HG03060 (cell line): ENCODE measurements around the gene OSBPL8.
"Not testable (repeated sequence)": the region's sequence is repeated elsewhere in the genome, so short reads cannot be mapped to it uniquely, and the experiment has no call there.

Experiments
- ATAC-seq: cut with Tn5 transposase; IDR thresholded peaks from one replicate; pipeline ENCODE4 v1.9.1; 2021; ENCODE audit warnings: low read depth, moderate number of reproducible peaks; ENCODE audit not compliant: unreplicated experiment

Gene OSBPL8

DNA sequence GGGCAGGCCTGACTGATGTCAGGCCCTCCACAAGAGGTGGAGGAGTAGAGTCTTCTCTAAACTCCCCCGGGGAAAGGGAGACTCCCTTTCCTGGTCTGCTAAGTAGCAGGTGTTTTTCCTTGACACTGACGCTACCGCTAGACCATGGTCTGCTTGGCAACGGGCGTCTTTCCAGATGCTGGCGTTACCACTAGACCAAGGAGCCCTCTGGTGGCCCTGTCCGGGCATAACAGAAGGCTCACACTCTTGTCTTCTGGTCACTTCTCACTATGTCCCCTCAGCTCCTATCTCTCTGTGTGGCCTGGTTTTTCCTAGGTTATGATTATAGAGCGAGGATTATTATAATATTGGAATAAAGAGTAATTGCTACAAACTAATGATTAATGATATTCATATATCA is 86.7 kb downstream of the OSBPL8 start:
- not testable (repeated sequence) for ATAC-seq

DNA sequence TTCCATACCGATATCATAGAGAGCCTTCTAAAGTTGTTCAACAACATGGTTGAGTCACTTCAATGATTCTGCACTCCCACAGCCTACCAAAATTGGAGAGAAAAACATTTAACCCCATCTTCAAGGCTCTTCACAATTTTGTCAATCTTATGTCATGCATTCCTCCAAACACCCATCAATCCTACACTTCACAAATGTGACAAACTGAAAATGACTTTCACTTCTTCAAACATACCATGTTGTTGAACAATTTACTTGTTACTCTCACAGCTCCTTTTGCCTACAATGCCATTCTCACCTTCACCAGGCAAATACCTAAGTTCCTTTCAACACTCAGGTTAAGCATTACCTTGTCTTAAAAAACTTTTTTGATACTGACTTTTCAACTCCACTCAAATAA is 88.0 kb downstream of the OSBPL8 start:
- no peak for ATAC-seq

DNA sequence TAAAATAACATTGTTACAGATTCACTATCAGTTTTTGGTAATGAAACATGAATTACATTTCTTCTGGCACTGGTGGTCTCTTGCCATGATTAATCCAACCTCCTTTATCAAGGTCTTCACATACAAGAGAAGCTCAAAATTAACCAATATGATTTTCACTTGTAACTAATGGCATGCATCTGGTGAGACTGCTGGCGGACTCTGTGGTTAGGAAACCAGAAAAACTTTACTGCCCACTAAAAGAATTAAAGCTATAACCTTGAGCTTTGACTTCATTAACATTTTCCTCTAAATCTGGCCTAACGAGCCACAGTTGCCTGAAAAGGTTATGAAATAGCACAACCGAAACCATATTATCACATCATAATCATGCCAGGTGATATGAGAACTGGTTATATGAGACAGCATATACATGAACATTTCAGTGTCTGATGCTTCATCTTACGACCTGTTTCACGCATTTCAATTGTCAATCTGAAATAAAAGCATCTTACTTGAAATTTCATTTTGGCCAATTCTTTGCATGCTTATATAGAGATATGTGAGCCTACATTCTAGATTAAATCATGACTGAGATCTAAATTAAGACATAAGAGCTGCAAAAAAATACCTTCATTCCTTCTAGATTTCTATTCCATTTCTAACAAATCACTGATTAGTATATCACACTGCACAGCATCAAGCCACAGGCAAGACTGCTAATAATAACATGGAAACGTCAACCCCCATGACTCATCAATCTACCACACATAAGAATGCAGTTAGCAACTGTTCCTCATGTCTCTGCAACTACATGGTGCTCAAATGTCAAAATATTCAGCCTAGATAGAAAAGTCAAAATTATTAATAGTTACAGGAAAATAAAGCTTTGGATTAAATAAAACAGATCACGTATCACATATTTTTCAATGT is 89.3 kb downstream of the OSBPL8 start:
- peak; percentile 93 for ATAC-seq

GRCh38 chr12:76464631-76465166 is 94.9 kb downstream of the OSBPL8 start:
- ATAC-seq = no peak

DNA sequence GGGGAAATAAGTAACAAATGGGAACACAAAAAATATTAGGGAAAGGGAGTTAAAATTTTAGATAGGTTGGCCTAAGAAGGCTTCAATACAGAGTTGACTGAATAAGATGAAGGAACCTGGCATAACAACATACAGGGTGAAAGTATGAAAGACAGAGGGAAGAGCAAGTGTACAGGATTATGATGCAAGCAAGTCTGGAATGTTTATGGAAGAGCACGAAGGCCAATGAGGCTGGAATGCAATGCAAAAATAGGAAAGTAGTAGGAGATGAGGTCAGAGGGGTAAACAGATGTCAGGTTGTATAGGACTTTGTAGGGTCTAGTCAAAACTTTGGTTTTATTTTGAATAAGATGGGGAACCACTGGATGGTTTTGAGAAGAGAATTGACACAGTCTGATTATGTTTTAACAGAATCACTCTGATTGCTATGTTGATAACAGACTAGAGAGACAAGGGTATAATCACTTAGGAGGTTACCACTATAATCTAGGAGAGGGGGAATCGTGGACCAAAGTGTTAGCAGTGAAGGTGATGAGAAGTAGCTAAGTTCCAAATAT is 96.8 kb downstream of the OSBPL8 start:
- ATAC-seq = no peak

DNA sequence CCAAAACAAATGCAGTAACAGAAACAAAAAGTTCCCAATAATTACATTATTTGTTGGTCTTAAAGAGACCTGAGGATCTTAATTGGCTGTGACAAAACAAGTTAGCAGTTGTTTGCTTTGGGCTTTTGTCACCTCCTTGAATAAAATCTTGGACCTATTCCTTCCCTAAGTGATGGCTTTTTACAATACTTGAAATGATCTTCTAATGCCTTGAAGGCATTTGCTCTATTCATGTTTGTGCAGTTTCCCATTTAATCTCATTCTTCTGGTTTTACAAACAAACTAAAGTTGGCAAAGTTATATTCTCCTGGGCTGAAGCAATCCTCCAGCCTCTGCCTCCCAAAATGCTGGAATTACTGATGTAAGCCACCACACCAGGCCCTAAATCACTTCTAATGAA is 98.8 kb downstream of the OSBPL8 start:
- no peak for ATAC-seq

DNA sequence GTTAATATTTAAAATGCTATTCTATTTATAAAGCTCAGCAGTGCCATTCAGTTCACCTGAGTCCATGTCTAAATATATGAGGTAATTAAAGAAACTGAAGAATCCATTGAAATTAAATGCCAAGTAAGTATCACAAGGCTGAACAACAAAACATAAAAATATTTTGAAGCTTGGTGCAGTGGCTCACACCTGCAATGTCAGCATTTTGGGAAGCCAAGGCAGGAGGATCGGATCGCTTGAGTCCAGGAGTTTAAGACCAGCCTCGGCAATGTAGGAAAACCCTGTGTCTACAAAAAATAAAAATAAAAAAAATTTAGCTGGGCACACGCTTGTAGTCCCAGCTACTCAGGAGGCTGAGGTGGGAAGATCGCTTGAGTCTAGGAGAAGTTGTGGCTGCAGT is 101.8 kb downstream of the OSBPL8 start:
- no peak for ATAC-seq

DNA sequence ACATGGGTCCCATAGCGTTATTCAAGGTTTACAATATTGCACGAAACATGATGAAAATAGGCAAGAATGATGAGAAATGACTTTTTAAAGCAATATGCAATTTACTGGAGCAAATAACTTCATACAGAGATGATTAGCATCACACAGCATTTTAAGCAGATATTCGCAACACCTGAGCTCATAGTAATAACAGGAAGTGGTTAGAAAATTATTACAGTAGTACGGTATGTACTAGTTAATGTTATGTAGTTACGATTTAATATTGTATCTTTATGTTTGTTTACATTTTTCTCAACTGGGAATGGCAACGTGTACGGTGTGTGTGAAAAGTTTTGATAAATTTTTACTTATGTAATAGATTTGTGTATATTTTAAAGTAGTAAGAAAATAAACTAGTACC is 102.6 kb downstream of the OSBPL8 start:
- ATAC-seq = no peak

DNA sequence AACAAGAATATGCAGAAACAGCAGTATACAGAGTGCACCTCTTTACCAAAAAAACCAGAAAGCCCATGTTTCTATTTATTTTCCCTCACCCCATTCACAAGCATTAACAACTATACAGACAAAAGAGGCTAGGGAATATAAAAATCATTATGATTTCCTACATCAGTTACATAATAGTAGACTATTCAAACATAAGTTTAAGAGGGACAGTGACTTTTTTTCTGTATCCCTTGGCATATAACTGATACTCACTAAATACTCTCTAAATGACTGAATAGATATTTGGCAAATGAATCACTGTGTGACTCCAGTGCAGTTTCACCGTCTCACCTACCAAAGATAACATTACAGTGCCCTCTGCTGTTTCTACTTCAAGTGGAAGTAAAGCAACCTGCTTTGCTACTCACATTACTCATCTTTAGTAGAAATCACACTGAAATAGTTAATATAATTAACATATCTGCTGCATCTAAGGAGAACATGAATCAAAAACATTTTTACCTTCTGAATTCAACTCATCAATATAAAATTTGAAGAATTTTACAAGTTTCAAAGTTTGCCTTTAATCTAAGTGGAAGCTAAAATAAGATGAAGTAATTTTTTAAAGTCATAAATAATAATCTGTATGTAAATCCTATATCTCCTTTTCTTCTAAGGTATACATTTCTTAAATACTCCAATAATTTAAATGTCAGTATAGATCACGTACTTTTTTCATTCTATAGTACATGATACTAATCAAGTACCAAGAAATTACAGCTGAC is 103.8 kb downstream of the OSBPL8 start:
- peak; percentile 87 for ATAC-seq

- no peak for ATAC-seq
Observed at GRCh38 chr12:76451528-76451927, 108.0 kb downstream of the OSBPL8 start.

GRCh38 chr12:76450690-76451089 is 108.9 kb downstream of the OSBPL8 start:
- ATAC-seq = no peak

DNA sequence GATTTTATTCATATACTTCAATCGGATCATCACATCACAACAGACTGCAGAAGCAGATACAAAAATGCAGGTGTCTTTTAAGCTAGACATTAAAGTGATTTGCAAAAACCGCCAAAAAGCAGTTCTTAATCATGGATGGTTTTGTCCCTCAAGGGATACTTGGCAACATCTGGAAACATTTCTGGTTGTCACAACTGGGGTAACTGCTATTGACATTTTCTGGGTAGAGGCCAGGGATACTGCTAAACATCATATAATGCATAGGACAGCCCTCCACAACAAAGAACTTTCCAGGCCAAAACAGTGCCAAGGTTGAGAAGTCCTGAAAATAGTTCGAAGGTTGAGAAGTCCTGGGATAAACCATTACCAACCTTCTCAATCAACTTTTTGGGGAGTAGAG is 109.6 kb downstream of the OSBPL8 start:
- no peak for ATAC-seq

GRCh38 chr12:76449583-76449982 is 110.0 kb downstream of the OSBPL8 start:
- no peak for ATAC-seq

DNA sequence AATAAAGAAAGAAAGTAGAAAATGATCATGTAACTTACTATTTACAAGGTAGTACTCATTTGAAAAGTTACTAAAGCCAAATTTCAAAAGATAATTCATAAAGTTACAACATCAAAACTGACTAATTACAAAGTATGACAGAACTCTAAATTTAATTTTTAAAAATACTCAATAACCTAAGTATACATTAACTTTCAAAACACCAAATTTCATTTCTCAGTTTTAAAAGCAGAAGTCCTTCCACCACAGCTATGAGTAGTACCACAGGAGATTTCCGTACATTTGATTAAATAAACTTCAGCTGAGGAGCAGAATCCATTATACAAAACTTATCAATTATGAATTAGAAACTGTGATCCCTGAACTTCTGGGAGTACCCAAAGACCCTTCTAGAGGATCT is 110.6 kb downstream of the OSBPL8 start:
- ATAC-seq = no peak

GRCh38 chr12:76446090-76446489 is 113.5 kb downstream of the OSBPL8 start:
- no peak for ATAC-seq

DNA sequence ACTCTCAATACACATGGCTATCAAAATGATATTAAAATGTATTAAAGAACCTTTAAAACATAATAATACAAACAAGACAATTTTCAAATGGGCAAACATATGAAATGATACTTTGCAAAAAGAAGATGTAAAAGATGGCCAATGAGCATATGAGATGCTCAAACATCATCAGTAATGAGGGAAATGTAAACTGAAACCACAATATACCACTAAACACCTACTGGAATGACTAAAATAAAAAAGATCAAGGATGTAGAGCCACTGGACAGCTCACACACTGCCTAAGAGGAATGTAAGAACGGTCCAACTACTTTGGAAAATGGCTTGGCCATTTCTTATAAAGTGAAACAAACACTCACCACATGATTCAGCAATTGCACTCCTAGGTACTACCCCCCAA is 114.1 kb downstream of the OSBPL8 start:
- ATAC-seq = no peak

GRCh38 chr12:76444408-76444984 is 115.1 kb downstream of the OSBPL8 start:
- ATAC-seq = no peak

DNA sequence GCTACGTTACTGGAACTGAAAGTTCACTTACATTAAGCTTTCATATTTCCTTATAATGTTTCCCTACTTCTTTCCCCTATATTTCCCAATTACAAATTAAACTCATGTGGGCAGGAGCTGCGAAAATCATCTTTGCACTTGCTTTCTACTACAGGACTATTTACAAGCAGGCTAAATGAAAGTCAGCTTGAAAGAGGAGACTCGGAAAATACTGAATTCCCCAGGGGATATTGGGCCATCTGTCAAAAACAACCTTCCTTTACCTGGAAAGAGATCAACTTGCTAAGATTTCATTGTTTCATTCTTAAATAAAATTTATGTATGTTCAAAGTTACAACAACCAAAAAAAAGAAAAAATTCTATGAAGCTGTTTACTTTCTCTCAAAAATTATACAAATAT is 118.6 kb downstream of the OSBPL8 start:
- ATAC-seq = no peak

- no peak for ATAC-seq
Observed at GRCh38 chr12:76432733-76433132, 126.8 kb downstream of the OSBPL8 start.

DNA sequence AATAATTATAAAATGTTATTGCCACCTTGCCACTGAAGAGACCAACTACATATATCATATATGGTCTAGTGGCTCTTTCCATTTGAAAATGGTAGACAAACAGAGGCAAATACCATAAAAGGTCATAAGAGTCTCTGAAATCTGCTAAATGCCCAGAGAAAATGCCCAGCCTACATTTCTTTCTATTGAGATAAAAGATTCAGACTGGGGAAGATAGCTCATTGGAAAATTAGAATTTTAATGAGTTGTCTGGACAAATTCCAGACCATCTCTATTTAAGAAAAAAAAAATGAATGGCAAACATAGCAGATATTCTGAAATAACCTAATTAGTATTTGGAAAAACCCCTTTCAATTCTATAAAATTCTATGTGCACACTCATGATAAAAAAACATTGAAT is 131.5 kb downstream of the OSBPL8 start:
- ATAC-seq = no peak

DNA sequence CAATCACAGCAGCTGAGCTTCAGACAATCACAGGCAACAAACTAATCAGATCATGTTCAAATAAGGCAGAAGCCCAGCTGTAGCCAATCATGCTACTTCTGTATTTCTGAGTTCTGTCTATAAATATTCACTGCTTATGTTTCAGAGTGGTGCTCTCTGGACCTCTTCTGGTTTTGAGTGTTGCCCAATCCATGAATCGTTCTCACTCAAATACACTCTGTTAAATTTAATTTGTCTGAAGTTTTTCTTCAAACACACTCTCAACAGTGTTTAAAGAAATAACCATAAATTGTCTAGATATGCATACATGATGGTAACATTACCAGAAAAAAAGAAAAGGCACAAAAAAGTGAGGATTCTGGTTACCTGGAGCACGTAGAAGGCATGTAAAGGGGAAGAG is 133.4 kb downstream of the OSBPL8 start:
- no peak for ATAC-seq
